Endothelial cell of umbilical vein (primary cell): ENCODE results near the gene PALMD. TPM values are rescaled to one million over a fixed set of nuclear protein-coding genes. Genes with fewer than 3 reads are reported as not detected.

Experiments used
- BruUV-seq: library from RNA; stranded (reverse); fragments of 400-500 nt; replicated peaks from 2 replicates; lab custom pipeline; 2021; lab: Mats Ljungman, UMichigan
- CTCF ChIA-PET: fragments of 300-600, 350-600 bp; sonication (Branson Sonifier 250); formaldehyde crosslinking; loops from one replicate; lab custom pipeline; 2021; ENCODE audit warnings: antibody characterized with exemption, inconsistent platforms; lab: Charles Lee
- POLR2A ChIA-PET: fragments of 300-600, 350-600 bp; sonication (Branson Sonifier 250); formaldehyde crosslinking; loops from one replicate; lab custom pipeline; 2021; ENCODE audit warnings: antibody characterized with exemption, inconsistent platforms; lab: Charles Lee
- DNase-seq: peaks from one replicate; pipeline ENCODE4 v3.0.0-alpha.2; 2011; ENCODE audit warnings: low read depth, low spot score
- FAIRE-seq: peaks from 2 replicates; lab custom pipeline; 2011; peaks lifted over from hg19 to GRCh38; lab: Jason Lieb, UNC
- H2AFZ ChIP-seq: 2 replicates; pipeline ENCODE4 v1.6.0; 2012; ENCODE audit warnings: low read depth, low read length, control low read depth, inconsistent platforms
- H3K27ac ChIP-seq: 2 replicates; pipeline ENCODE4 v1.5.1; 2011; ENCODE audit warnings: low read depth, mild to moderate bottlenecking, control low read depth, low read length, moderate library complexity; ENCODE audit not compliant: insufficient read depth
- H3K27me3 ChIP-seq, 2 experiments: 2 replicates each; pipeline versions ENCODE4 v1.6.0 to v1.6.1; 2011; ENCODE audit warnings: low read length in 2 of 2, mixed read lengths in 1 of 2; ENCODE audit not compliant: control insufficient read depth in 2 of 2, insufficient read depth in 2 of 2
- H3K36me3 ChIP-seq, 2 experiments: 2 replicates in 1 of 2; 3 replicates in 1 of 2; pipeline ENCODE4 v1.5.1; 2011; ENCODE audit warnings: low read length in 2 of 2, mild to moderate bottlenecking in 1 of 2, moderate library complexity in 1 of 2; ENCODE audit not compliant: control insufficient read depth in 2 of 2, insufficient read depth in 2 of 2; ENCODE audit errors: extremely low read depth in 1 of 2
- H3K4me1 ChIP-seq: 3 replicates; pipeline ENCODE4 v1.5.1; 2011; ENCODE audit warnings: mild to moderate bottlenecking, low read length; ENCODE audit not compliant: control insufficient read depth, insufficient read depth; ENCODE audit errors: extremely low read depth
- H3K4me2 ChIP-seq: 2 replicates; pipeline ENCODE4 v1.6.1; 2011; ENCODE audit warnings: low read length, control low read depth, mixed read lengths; ENCODE audit not compliant: insufficient read depth
- H3K4me3 ChIP-seq, 3 experiments: fragments of 200-600 bp in 1 of 3; sonication (generic), shearing (Covaris generic) in 1 of 3; replicated peaks in 1 of 3; 2 replicates each; pipeline ENCODE4 v1.5.1; 2011 to 2016; ENCODE audit warnings: control low read depth in 3 of 3, low read length in 3 of 3, mild to moderate bottlenecking in 2 of 3, inconsistent platforms in 1 of 3, low read depth in 1 of 3, moderate library complexity in 1 of 3; ENCODE audit not compliant: insufficient read depth in 1 of 3
- H3K79me2 ChIP-seq: 2 replicates; pipeline ENCODE4 v1.6.0; 2012; ENCODE audit warnings: low read length, inconsistent platforms; ENCODE audit not compliant: control insufficient read depth, insufficient read depth
- H3K9ac ChIP-seq: replicated peaks from 2 replicates; pipeline ENCODE3; 2011; ENCODE audit warnings: low read length, control low read depth; ENCODE audit not compliant: insufficient read depth; ENCODE audit errors: extremely low read depth
- H3K9me1 ChIP-seq: replicated peaks from 3 replicates; pipeline ENCODE4 v1.6.0; 2011; ENCODE audit warnings: mild to moderate bottlenecking, low read length; ENCODE audit not compliant: control insufficient read depth, insufficient read depth; ENCODE audit errors: extremely low read depth
- H3K9me3 ChIP-seq: replicated peaks from 2 replicates; pipeline ENCODE4 v1.5.1; 2012; ENCODE audit warnings: low read length, inconsistent platforms; ENCODE audit not compliant: control insufficient read depth, insufficient read depth
- H4K20me1 ChIP-seq: replicated peaks from 2 replicates; pipeline ENCODE3; 2011; ENCODE audit warnings: mild to moderate bottlenecking, low read length; ENCODE audit not compliant: control insufficient read depth, insufficient read depth; ENCODE audit errors: extremely low read depth
- EZH2 ChIP-seq: IDR thresholded peaks from 2 replicates; pipeline ENCODE4 v1.6.1; 2012; ENCODE audit warnings: borderline replicate concordance, low read depth, mild to moderate bottlenecking, moderate library complexity, low read length, inconsistent platforms; ENCODE audit not compliant: severe bottlenecking
- FOS ChIP-seq: IDR thresholded peaks from 2 replicates; pipeline ENCODE4 v1.6.1; 2011; ENCODE audit warnings: mild to moderate bottlenecking, low read length, moderate library complexity, borderline replicate concordance; ENCODE audit not compliant: insufficient read depth
- GATA2 ChIP-seq: IDR thresholded peaks from 2 replicates; pipeline ENCODE4 v1.7.0; 2011; ENCODE audit warnings: low read depth, mild to moderate bottlenecking, moderate library complexity, mixed read lengths, low read length; ENCODE audit not compliant: insufficient read length, insufficient read depth
- JUN ChIP-seq: IDR thresholded peaks from 2 replicates; pipeline ENCODE4 v1.6.1; 2011; ENCODE audit warnings: borderline replicate concordance, low read depth; ENCODE audit not compliant: insufficient read length, insufficient read depth
- MYC ChIP-seq: IDR thresholded peaks from one replicate; pipeline ENCODE4 v1.6.1; 2011; ENCODE audit warnings: mild to moderate bottlenecking, low read depth, low read length
- POLR2A ChIP-seq: IDR thresholded peaks from 2 replicates; pipeline ENCODE4 v1.6.1; 2012; ENCODE audit warnings: low read depth, mild to moderate bottlenecking, control low read depth, low read length
- POLR2AphosphoS5 ChIP-seq: IDR thresholded peaks from 2 replicates; pipeline ENCODE4 v1.6.1; 2012; ENCODE audit warnings: low read depth, mild to moderate bottlenecking, control low read depth, low read length, moderate library complexity; ENCODE audit not compliant: insufficient read depth
- dilution Hi-C: fragments of 300-500 bp; cut with MboI; formaldehyde crosslinking; loops from one replicate; pipeline ENCODE4 v1.15.0; 2019; ENCODE audit warnings: low sequenced_read_pairs; ENCODE audit not compliant: extremely low pct_ligation_motif_present
- intact Hi-C: fragments of 100-400 bp; cut with micrococcal nuclease; formaldehyde crosslinking; loops from one replicate; pipeline ENCODE4 v1.10.0; 2022
- polyA plus RNA-seq, 4 experiments: library from polyadenylated mRNA; depleted of rRNA in 3 of 4; stranded (reverse) in 3 of 4; unstranded in 1 of 4; fragments of >200 nt; gene quantifications; 2 replicates each; pipeline versions ENCODE4 v1.2.1 to v1.2.3, GENCODE V29; 2011 to 2012; ENCODE audit warnings: missing spikeins in 1 of 4
- total RNA-seq: library from RNA; stranded (reverse); gene quantifications from 2 replicates; pipeline ENCODE4 v1.2.3, GENCODE V29; 2021
- TF ChIP-seq, protein P1 (sequence below): IDR thresholded peaks from 2 replicates; pipeline ENCODE4 v1.6.1; 2011; ENCODE audit not compliant: insufficient read depth, insufficient read length
- TF ChIP-seq, protein P2 (sequence below), 2 donors: IDR thresholded peaks; 1 replicate in 1 of 2; 2 replicates in 1 of 2; pipeline ENCODE4 v1.5.1; 2011; ENCODE audit warnings: low read length in 2 of 2, mild to moderate bottlenecking in 2 of 2, moderate library complexity in 2 of 2, control low read depth in 1 of 2, inconsistent platforms in 1 of 2, low read depth in 1 of 2; ENCODE audit not compliant: insufficient read depth in 1 of 2; ENCODE audit errors: extremely low read depth in 1 of 2

Gene PALMD
- total and polyA plus RNA-seq, 2 donors (not counting 3 experiments of a cell fraction or from before 2014, with no cell fraction given) = 52.6 to 137 TPM

DNA sequence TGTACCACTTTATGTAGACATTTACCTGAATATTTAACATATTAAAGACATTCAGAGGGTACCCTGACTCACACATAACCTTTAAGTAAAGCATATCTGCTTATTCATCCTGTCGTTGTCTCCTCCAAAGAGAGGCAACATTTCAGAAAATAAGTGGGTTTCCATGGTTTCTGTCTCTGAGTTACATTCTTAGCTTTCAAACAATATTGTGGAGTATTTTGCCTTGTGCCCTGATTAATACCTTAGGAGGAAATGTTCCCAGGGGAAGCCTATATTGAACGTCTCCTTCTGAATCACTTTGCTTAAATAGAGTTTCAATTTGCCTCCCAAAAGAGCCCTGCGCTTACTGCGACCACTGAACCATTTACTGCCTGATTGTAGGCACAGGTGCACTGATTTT is 26.1 kb downstream of the PALMD start:
- intact Hi-C loops (loop anchor here (1.0 kb wide), 1 partner anchor 8 kb away; no protein-coding TSS in a partner anchor), dilution Hi-C loops (no loop called here)
- no peaks in the 10 kb centered on the region for H3K9me3 ChIP-seq
- CTCF ChIA-PET = interaction anchor here (1.7 kb wide), 1 partner anchor 26 kb away, joined by 6 read pairs; the partner anchor contains the start of gene PALMD
- POLR2A ChIA-PET = interaction anchor here (1.4 kb wide), 1 partner anchor 14 kb away, joined by 3 read pairs; no protein-coding TSS in a partner anchor
- H4K20me1 ChIP-seq = no peaks in the 10 kb centered on the region
- no peak overlapping the region for H3K4me3 ChIP-seq
- H3K4me1 ChIP-seq = peaks cover 24% of the 10 kb centered on the region
- BruUV-seq = no TSS peak
- H3K79me2 ChIP-seq = peaks cover 10% of the 10 kb centered on the region
- H3K4me2 ChIP-seq = no peak overlapping the region
- no peaks in the 10 kb centered on the region for H3K9me1 ChIP-seq
- H3K27me3 ChIP-seq = no peaks in the 10 kb centered on the region
- H3K9ac ChIP-seq = no peak overlapping the region
- no peak overlapping the region for H2AFZ ChIP-seq
- TF ChIP-seq FOS (no peak), EZH2 (no peak), GATA2 (no peak), JUN (no peak), POLR2AphosphoS5 (no peak), MYC (no peak), POLR2A (no peak)
- TF ChIP-seq, protein P1, sequence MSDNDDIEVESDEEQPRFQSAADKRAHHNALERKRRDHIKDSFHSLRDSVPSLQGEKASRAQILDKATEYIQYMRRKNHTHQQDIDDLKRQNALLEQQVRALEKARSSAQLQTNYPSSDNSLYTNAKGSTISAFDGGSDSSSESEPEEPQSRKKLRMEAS = no peak
- TF ChIP-seq, protein P2, sequence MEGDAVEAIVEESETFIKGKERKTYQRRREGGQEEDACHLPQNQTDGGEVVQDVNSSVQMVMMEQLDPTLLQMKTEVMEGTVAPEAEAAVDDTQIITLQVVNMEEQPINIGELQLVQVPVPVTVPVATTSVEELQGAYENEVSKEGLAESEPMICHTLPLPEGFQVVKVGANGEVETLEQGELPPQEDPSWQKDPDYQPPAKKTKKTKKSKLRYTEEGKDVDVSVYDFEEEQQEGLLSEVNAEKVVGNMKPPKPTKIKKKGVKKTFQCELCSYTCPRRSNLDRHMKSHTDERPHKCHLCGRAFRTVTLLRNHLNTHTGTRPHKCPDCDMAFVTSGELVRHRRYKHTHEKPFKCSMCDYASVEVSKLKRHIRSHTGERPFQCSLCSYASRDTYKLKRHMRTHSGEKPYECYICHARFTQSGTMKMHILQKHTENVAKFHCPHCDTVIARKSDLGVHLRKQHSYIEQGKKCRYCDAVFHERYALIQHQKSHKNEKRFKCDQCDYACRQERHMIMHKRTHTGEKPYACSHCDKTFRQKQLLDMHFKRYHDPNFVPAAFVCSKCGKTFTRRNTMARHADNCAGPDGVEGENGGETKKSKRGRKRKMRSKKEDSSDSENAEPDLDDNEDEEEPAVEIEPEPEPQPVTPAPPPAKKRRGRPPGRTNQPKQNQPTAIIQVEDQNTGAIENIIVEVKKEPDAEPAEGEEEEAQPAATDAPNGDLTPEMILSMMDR (IDR thresholded peaks at IDR 0.05; ENCODE audit: extremely low read depth in 1 of 2, insufficient read depth in 1 of 2, low read depth in 1 of 2, low read length in 2 of 2) = no peak
- H3K27ac ChIP-seq = peak overlapping the region; percentile 36
- DNase-seq = peak; percentile 54
- no peak for FAIRE-seq
- peaks cover 26 to 44% of the 10 kb centered on the region in 2 experiments for H3K36me3 ChIP-seq
